Activated CD4-positive, CD25-positive, alpha-beta regulatory T cell treated with anti-CD3 and anti-CD28 coated beads, Interleukin-2, amount 50 U/mL, for 24 hours (primary cell): ENCODE results near the gene TOMM40L.

Experiments
- ATAC-seq, 2 donors: fragments of 150-1000 bp; cut with Tn5 transposase; one replicate each; pipeline ENCODE4 v1.10.0; 2021; ENCODE audit warnings: mild to moderate bottlenecking in 1 of 2, moderate library complexity in 1 of 2

Gene TOMM40L

GRCh38 chr1:161258439-161259344 is 32.8 kb downstream of the TOMM40L start, which contains the start of gene PCP4L1:
Gene PCP4L1 (plus strand): TSS chr1:161258745. CDS start chr1:161258975, 230 bp downstream.
- peak; percentile 84 to 86 for ATAC-seq

DNA sequence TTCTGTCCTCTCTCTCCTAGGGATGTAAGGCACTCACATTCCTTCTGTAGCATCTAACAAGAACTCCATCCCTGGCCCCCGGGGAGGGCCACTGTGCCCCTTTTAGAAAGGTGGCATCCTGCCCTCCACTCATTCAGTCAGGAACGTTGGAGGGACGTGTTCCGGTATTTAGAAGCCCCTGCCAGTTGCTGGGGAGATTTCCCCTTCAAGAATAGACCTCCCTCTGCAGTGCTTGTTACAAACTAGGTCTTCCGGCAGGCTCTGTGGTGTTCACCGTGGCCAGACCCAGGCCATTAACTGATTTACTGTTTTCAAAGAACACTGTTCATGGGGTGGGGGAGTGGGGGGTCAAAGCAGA is 33.5 kb downstream of the TOMM40L start:
- no peak for ATAC-seq

DNA sequence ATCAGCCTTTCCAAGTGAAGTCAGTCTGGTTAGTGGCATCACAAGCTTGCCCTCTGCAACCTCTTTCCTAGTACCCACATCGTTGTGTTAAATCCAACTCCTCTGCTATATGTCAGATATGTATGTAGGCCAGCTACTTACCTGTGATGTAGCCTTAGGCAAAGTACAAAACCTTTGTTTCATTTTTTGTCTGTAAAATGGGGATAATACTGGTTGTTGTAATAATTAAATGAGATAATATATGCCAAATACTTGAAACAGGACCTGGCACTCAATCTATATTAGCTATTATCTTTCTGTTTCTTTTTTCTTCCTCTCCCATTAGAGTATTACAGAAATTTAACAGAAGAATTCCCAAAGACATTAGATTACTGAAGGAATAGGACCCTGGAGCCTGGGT is 33.9 kb downstream of the TOMM40L start:
- no peak for ATAC-seq

DNA sequence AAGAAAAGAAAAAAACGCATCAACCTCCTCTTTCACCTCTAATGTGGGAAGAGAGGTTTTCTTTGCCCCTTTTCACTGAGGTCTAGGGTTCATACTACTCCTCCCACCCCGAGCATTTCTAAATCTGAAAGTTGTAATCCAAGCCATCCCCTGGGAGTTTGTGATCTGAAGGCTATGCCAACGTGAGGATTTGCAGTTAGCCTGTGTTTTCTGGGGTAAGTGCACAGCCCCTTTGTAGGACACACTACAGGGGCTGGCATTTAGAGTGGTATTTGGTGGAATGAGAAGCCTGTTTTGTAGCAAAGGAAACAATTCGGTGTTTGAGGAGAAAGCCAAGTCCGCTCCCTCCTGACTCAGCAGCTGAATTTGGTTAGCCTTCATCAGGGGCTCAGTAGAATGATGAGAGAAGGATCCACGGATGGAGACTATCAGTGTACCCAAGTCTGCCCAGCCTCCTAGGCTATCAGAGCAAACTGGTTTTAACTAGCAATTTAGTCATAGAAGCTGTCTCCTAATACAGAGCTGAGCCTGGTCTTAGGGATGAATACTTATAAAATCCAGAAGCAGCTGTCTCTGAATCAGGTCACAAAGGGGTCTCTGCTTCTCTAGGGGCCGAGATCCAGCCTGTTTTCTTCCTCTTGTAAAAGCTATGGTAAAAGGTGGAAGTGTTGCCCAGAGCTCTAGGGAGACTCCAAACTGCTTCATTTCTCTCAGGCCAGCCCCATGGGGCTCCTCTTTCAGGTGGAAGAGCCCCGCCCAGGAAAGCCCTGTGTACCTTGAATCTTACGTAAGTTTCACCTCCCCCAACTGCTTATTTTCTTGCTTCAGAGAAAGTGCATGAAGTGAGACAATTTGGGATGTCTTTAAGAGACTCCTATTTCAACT is 34.8 kb downstream of the TOMM40L start:
- no peak for ATAC-seq

GRCh38 chr1:161261261-161262235 is 35.7 kb downstream of the TOMM40L start:
- no peak for ATAC-seq

DNA sequence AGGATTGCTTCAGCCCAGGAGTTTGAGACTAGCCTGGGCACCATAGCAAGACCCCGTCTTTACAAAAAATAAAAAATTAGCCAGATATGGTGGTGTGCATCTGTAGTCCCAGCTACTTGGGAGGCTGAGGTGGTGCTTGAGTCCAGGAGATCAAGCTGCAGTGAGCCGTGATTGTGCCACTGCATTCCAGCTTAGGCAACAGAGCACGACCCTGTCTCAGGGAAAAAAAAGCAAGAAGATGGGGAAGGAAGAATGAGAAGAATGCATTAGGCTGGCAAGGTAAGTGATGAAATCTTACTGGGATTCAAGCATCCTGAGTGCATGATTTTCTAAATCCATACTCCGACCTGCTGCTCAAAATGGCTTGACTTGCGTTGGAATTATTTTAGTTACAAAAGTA is 39.4 kb downstream of the TOMM40L start:
- no peak for ATAC-seq

DNA sequence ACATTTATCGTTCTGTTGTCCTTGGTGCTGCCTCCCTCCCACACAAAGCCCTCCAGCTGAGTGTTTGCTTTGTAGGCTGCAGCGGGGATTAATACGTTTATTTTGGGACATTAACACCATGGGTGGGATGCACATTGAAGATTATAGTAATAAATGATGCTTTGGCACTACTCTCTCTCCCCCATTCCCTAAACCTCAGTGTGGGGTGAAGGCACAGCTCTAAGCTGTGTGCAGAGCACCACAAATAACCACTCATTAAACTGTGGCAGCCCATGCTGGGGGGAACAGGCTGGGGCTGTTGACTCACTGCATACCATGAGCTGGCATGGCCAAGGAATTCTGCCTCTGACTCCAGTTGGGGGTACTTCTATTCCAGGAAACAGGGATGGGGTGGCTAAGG is 40.3 kb downstream of the TOMM40L start:
- no peak for ATAC-seq

DNA sequence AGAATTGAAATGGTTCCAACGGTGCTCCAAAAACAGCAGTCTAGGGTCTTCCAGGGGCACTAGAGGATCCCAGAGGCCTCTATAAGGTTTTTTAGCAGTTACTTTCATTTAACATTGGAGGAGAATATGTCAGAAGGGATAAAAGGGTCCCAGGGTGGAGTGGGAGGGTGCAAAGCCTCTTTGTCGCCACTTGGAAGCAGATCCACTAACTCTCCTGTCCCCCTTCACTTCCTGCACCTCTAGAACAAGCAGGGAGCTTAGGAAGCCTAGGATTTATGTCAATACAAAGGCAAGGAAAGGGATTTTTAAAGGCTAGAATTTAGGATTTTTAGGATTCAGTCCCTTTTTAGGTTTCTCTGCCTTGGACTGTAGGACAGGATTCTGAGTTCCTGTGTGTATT is 41.0 kb downstream of the TOMM40L start:
- no peak for ATAC-seq

DNA sequence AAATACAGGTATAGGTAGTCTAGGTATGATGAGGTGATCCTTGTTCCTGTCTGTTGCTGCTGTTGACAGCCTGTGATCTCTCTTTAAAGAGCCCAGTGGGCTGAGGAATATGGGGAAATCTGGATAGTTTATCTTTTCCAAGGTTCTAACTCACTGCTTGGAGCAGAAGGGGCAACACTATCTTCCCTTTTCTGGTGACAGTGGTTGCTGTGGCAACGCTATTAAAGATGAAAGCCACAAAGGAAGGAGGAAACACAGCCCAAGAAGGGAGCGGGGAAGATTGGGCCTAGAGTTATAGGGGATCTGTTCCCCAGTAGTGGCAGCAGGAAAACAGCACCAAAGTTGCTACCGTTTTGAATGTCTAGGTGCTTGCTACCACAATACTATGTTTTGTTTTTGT is 41.5 kb downstream of the TOMM40L start:
- ATAC-seq = no peak

- ATAC-seq = no peak
Measured at GRCh38 chr1:161273402-161273801, 47.5 kb downstream of the TOMM40L start.

DNA sequence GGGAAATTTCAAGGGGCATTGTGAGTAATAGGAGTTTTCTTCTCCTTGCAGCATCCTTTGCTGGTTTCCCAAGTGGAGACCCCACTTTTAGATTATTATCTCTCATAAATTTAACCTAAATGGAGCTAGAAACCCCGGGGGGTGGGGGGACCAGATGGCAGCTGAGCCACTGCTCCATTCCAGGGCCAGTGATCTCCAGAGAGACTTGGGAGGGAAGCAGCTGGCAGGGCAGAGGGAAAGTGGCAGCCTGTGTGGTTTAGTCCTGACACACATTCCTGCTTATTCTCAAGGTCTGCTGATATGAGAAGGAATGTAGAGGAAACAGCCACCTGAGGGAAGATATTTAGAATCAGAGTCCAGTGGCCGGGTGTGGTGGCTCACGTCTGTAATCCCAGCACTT is 49.0 kb downstream of the TOMM40L start:
- ATAC-seq = no peak
